Measurements from ENCODE around the gene SIX2. TPM values are rescaled to one million over a fixed set of nuclear protein-coding genes. Genes with fewer than 3 reads are reported as not detected.

SIX2 gene
- total RNA-seq, 6 donors from 2014 or later, result 0.61 to 1.3 (median 1.2) TPM; not detected in 3

GRCh38 chr2:44962176-44962695 lies 47.0 kb downstream of the SIX2 start:
- no peaks in the 10 kb centered on the region for H3K9me3 ChIP-seq
- no peak for TF ChIP-seq POLR2AphosphoS5 (IDR thresholded peaks at IDR 0.05)
- no peak for TF ChIP-seq CTCF (IDR thresholded peaks at IDR 0.05)
- no peak for TF ChIP-seq POLR2A (IDR thresholded peaks at IDR 0.05)
- H3K4me3 ChIP-seq, result no peak overlapping the region
- no peak overlapping the region for H3K27ac ChIP-seq
- H3K4me1 ChIP-seq, result no peaks in the 10 kb centered on the region
- no peak for DNase-seq
- H3K36me3 ChIP-seq, result no peaks in the 10 kb centered on the region
- no peaks in the 10 kb centered on the region for H3K27me3 ChIP-seq
- 65 to 82% methylated on average over 5 of the region's 5 CpGs for WGBS, 2 donors
- ATAC-seq (ENCODE audit: low FRiP score in 2 of 2), result no peak

GRCh38 chr2:44960871-44961270 lies 48.4 kb downstream of the SIX2 start:
- no peak overlapping the region for H3K27ac ChIP-seq
- 61 to 67% methylated on average over 5 of the region's 5 CpGs for WGBS, 2 donors
- H3K9me3 ChIP-seq, result no peaks in the 10 kb centered on the region
- ATAC-seq (ENCODE audit: low FRiP score in 2 of 2), result no peak
- no peak for DNase-seq
- H3K36me3 ChIP-seq, result no peaks in the 10 kb centered on the region
- H3K27me3 ChIP-seq, result peaks cover 0 to under 1% (median 0%) of the 10 kb centered on the region in 4 donors
- H3K4me3 ChIP-seq, result no peak overlapping the region
- H3K4me1 ChIP-seq, result peaks cover 0 to 2% (median under 1%) of the 10 kb centered on the region in 4 donors
- no peak for TF ChIP-seq CTCF (IDR thresholded peaks at IDR 0.05)
- no peak for TF ChIP-seq EP300 (IDR thresholded peaks at IDR 0.05)
- no peak for TF ChIP-seq POLR2AphosphoS5 (IDR thresholded peaks at IDR 0.05)
- TF ChIP-seq POLR2A (IDR thresholded peaks at IDR 0.05), result no peak

- DNase-seq (no peak), ATAC-seq (ENCODE audit: low FRiP score in 2 of 2) (peak in 1 of 2 donors; percentile 49)
- no peak for TF ChIP-seq EP300 (IDR thresholded peaks at IDR 0.05)
- TF ChIP-seq CTCF (IDR thresholded peaks at IDR 0.05), result no peak
- TF ChIP-seq POLR2A (IDR thresholded peaks at IDR 0.05), result no peak
- TF ChIP-seq POLR2AphosphoS5 (IDR thresholded peaks at IDR 0.05), result no peak
- no peak overlapping the region for H3K27ac ChIP-seq
- no peaks in the 10 kb centered on the region for H3K9me3 ChIP-seq
- H3K4me3 ChIP-seq, result no peak overlapping the region
- peaks cover 0 to 9% (median 3%) of the 10 kb centered on the region in 4 donors for H3K27me3 ChIP-seq
- WGBS, 2 donors, result 66 to 70% methylated on average over 6 of the region's 6 CpGs
- H3K4me1 ChIP-seq, result peaks cover 10 to 12% (median 10%) of the 10 kb centered on the region in 4 donors
- H3K36me3 ChIP-seq, result no peaks in the 10 kb centered on the region
Observed at GRCh38 chr2:44959855-44960254, 49.4 kb downstream of the SIX2 start.

GRCh38 chr2:44957656-44958327 lies 51.5 kb downstream of the SIX2 start:
- Histone ChIP-seq H3K27me3 (peaks cover 0 to 28% (median 9%) of the 10 kb centered on the region in 4 donors), H3K27ac (no peak overlapping the region), H3K36me3 (no peaks in the 10 kb centered on the region), H3K9me3 (no peaks in the 10 kb centered on the region), H3K4me1 (peaks cover 15 to 28% (median 16%) of the 10 kb centered on the region in 4 donors), H3K4me3 (no peak overlapping the region)
- DNase-seq (no peak), ATAC-seq (ENCODE audit: low FRiP score in 2 of 2) (no peak)
- WGBS, 2 donors, result 74 to 80% methylated on average over 6 of the region's 6 CpGs
- TF ChIP-seq POLR2A (IDR thresholded peaks at IDR 0.05) (no peak), POLR2AphosphoS5 (IDR thresholded peaks at IDR 0.05) (no peak), EP300 (IDR thresholded peaks at IDR 0.05) (no peak), CTCF (IDR thresholded peaks at IDR 0.05) (no peak)

GRCh38 chr2:44956843-44957242 lies 52.4 kb downstream of the SIX2 start:
- Histone ChIP-seq H3K27ac (no peak overlapping the region), H3K4me3 (no peak overlapping the region), H3K36me3 (no peaks in the 10 kb centered on the region), H3K9me3 (no peaks in the 10 kb centered on the region), H3K4me1 (peaks cover 24 to 38% (median 26%) of the 10 kb centered on the region in 4 donors), H3K27me3 (peaks cover 3 to 35% (median 16%) of the 10 kb centered on the region in 4 donors)
- ATAC-seq (ENCODE audit: low FRiP score in 2 of 2) (no peak), DNase-seq (no peak)
- TF ChIP-seq EP300 (IDR thresholded peaks at IDR 0.05), result no peak
- no peak for TF ChIP-seq POLR2A (IDR thresholded peaks at IDR 0.05)
- no peak for TF ChIP-seq CTCF (IDR thresholded peaks at IDR 0.05)
- TF ChIP-seq POLR2AphosphoS5 (IDR thresholded peaks at IDR 0.05), result no peak
- 41 to 68% methylated on average over 1 of the region's 1 CpG for WGBS, 2 donors
